ENCODE measurements around the gene COPS4. TPM values are rescaled to one million over a fixed set of nuclear protein-coding genes. Genes with fewer than 3 reads are reported as not detected.

The COPS4 gene
- total RNA-seq, 2 experiments from 2014 or later: 26.0 to 27.6 TPM

- intact Hi-C loops (cut with DNase I, micrococcal nuclease): no loop called here
- Mint-ChIP-seq H3K4me1 (ENCODE audit: low read depth) (peaks cover 15% of the 10 kb centered on the region), H3K36me3 (ENCODE audit: low read depth) (peaks cover 44% of the 10 kb centered on the region), H3K27ac (no peak overlapping the region), H3K9me3 (no peaks in the 10 kb centered on the region), H3K4me3 (no peak overlapping the region), H3K27me3 (no peaks in the 10 kb centered on the region)
- no peak for DNase-seq
- ATAC-seq (ENCODE audit: poor library complexity): no peak
- Histone ChIP-seq H3K27me3 (ENCODE audit: control insufficient read depth in 1 of 2, insufficient read depth in 2 of 2, low read length in 2 of 2) (no peaks in the 10 kb centered on the region), H3K4me3 (ENCODE audit: low read length) (no peak overlapping the region), H3K9me3 (ENCODE audit: control insufficient read depth in 1 of 2, insufficient read depth in 1 of 2, low read length in 2 of 2) (no peaks in the 10 kb centered on the region), H3K27ac (ENCODE audit: low read depth in 1 of 2, low read length in 2 of 2) (no peak overlapping the region), H3K4me1 (ENCODE audit: insufficient read depth, low read length) (peaks cover 8% of the 10 kb centered on the region), H3K36me3 (ENCODE audit: insufficient read depth, low read length) (peaks cover 25% of the 10 kb centered on the region)
- CTCF ChIA-PET: interaction anchor here (1.1 to 3.9 kb wide), 9 partner anchors 9 to 206 kb away, joined by 3 to 24 read pairs (median 6); partner anchors contain the start of gene PLAC8
- TF ChIP-seq CTCF (IDR thresholded peaks at IDR 0.05): no peak
- POLR2A ChIA-PET: interaction anchor here (0.6 to 2.8 kb wide), 9 partner anchors 9 to 208 kb away, joined by 3 to 15 read pairs (median 4); no protein-coding TSS in a partner anchor
Observed at GRCh38 chr4:83075311-83076095, 40.5 kb downstream of the COPS4 start.

GRCh38 chr4:83080561-83080960, 45.6 kb downstream of the COPS4 start:
- ATAC-seq (ENCODE audit: poor library complexity) (no peak), DNase-seq (no peak)
- Mint-ChIP-seq H3K27me3 (no peaks in the 10 kb centered on the region), H3K4me3 (no peak overlapping the region), H3K9me3 (peaks cover 2% of the 10 kb centered on the region), H3K27ac (no peak overlapping the region), H3K4me1 (ENCODE audit: low read depth) (peaks cover 39% of the 10 kb centered on the region), H3K36me3 (ENCODE audit: low read depth) (peaks cover 38% of the 10 kb centered on the region)
- peaks cover 11% of the 10 kb centered on the region for H3K36me3 ChIP-seq (ENCODE audit: insufficient read depth, low read length)
- no peaks in the 10 kb centered on the region for H3K9me3 ChIP-seq (ENCODE audit: control insufficient read depth in 1 of 2, insufficient read depth in 1 of 2, low read length in 2 of 2)
- TF ChIP-seq CTCF (IDR thresholded peaks at IDR 0.05): no peak
- H3K27ac ChIP-seq (ENCODE audit: low read depth in 1 of 2, low read length in 2 of 2): no peak overlapping the region
- no peak overlapping the region for H3K4me3 ChIP-seq (ENCODE audit: low read length)
- ChIA-PET POLR2A (no interaction called here), CTCF (interaction anchor here (1.8 kb wide), 1 partner anchor 180 kb away, joined by 7 read pairs; no protein-coding TSS in a partner anchor)
- peaks cover 28% of the 10 kb centered on the region for H3K4me1 ChIP-seq (ENCODE audit: insufficient read depth, low read length)
- intact Hi-C loops (cut with DNase I, micrococcal nuclease): no loop called here
- H3K27me3 ChIP-seq (ENCODE audit: control insufficient read depth in 1 of 2, insufficient read depth in 2 of 2, low read length in 2 of 2): no peaks in the 10 kb centered on the region

GRCh38 chr4:83082777-83083176, 47.8 kb downstream of the COPS4 start:
- peaks cover 12% of the 10 kb centered on the region for H3K36me3 ChIP-seq (ENCODE audit: insufficient read depth, low read length)
- H3K9me3 Mint-ChIP-seq: peaks cover 2% of the 10 kb centered on the region
- no peak for TF ChIP-seq CTCF (IDR thresholded peaks at IDR 0.05)
- peaks cover 28% of the 10 kb centered on the region for H3K4me1 ChIP-seq (ENCODE audit: insufficient read depth, low read length)
- ChIA-PET CTCF (interaction anchor here (1.3 to 3.0 kb wide), 4 partner anchors 10 to 202 kb away, joined by 3 to 11 read pairs (median 8); partner anchors contain the start of genes COQ2 and PLAC8), POLR2A (interaction anchor here (0.7 to 2.9 kb wide), 6 partner anchors 28 to 653 kb away, joined by 3 to 28 read pairs (median 10); partner anchors contain the start of genes COPS4 and COQ2)
- ATAC-seq (ENCODE audit: poor library complexity) (no peak), DNase-seq (peak in 1 of 14 experiments; percentile 36)
- no peaks in the 10 kb centered on the region for H3K27me3 Mint-ChIP-seq
- peaks cover 47% of the 10 kb centered on the region for H3K4me1 Mint-ChIP-seq (ENCODE audit: low read depth)
- no peak overlapping the region for H3K4me3 Mint-ChIP-seq
- H3K4me3 ChIP-seq (ENCODE audit: low read length): no peak overlapping the region
- intact Hi-C loops (cut with DNase I, micrococcal nuclease): no loop called here
- H3K9me3 ChIP-seq (ENCODE audit: control insufficient read depth in 1 of 2, insufficient read depth in 1 of 2, low read length in 2 of 2): no peaks in the 10 kb centered on the region
- peaks cover 43% of the 10 kb centered on the region for H3K36me3 Mint-ChIP-seq (ENCODE audit: low read depth)
- no peaks in the 10 kb centered on the region for H3K27me3 ChIP-seq (ENCODE audit: control insufficient read depth in 1 of 2, insufficient read depth in 2 of 2, low read length in 2 of 2)
- peak overlapping the region; percentile 99 for H3K27ac Mint-ChIP-seq
- peak overlapping the region in 1 of 2 donors; percentile 69 for H3K27ac ChIP-seq (ENCODE audit: low read depth in 1 of 2, low read length in 2 of 2)

Measured in CD4-positive, alpha-beta T cell (primary cell).